ENCODE measurements around the gene CCDC195. TPM values are rescaled to one million over a fixed set of nuclear protein-coding genes. Genes with fewer than 3 reads are reported as not detected.

The CCDC195 gene
- total and polyA plus RNA-seq, 2 of the 4 experiments (the other 2 are of a cell fraction): not detected

GRCh38 chr2:224685121-224685520 lies 31.0 kb downstream of the CCDC195 start:
- no TSS peak for BruUV-seq (replicated peaks)
- H3K79me1 ChIP-seq (ENCODE audit: low read depth in 1 of 2, low read length in 2 of 2): no peaks in the 10 kb centered on the region
- ATAC-seq (ENCODE audit: low read depth) (no peak), DNase-seq (no peak)
- H3K4ac ChIP-seq (ENCODE audit: low read depth, low read length): no peak overlapping the region
- H3K36me3 ChIP-seq (ENCODE audit: control insufficient read depth, insufficient read depth, low read length): no peaks in the 10 kb centered on the region
- in situ Hi-C loops (cut with MboI; ENCODE audit: low sequenced_read_pairs) (no loop called here), intact Hi-C loops (cut with micrococcal nuclease) (no loop called here), dilution Hi-C loops (cut with HindIII; ENCODE audit: low sequenced_read_pairs, unreplicated experiment) (no loop called here)
- H3K23ac ChIP-seq (ENCODE audit: low read depth, low read length): no peak overlapping the region
- no peak overlapping the region for H3K56ac ChIP-seq (ENCODE audit: extremely low read depth, insufficient read depth, low read length)
- no peak overlapping the region for H3K4me3 ChIP-seq (ENCODE audit: insufficient read depth, low read depth, low read length)
- no peak overlapping the region for H2BK120ac ChIP-seq (ENCODE audit: low read depth, low read length)
- ChIA-PET CTCF (interaction anchor here (0.7 kb wide), 1 partner anchor 9 kb away, joined by 3 read pairs; no protein-coding TSS in a partner anchor), POLR2A (ENCODE audit: unreplicated experiment) (no interaction called here)
- no peak overlapping the region for H3K9ac ChIP-seq (ENCODE audit: low read depth, low read length)
- no peak overlapping the region for H3K4me2 ChIP-seq (ENCODE audit: low read depth, low read length)
- H3K18ac ChIP-seq (ENCODE audit: low read depth, low read length): no peak overlapping the region
- H4K8ac ChIP-seq (ENCODE audit: low read depth in 2 of 2, low read length in 2 of 2): no peak overlapping the region
- no peak overlapping the region for H2AK9ac ChIP-seq (replicated peaks; ENCODE audit: low read depth, low read length, poor library complexity)
- no peak overlapping the region for H3K27ac ChIP-seq (ENCODE audit: insufficient read depth, low read length)
- H3K14ac ChIP-seq (replicated peaks; ENCODE audit: low read depth, low read length): no peak overlapping the region
- H3K9me1 ChIP-seq (ENCODE audit: insufficient read depth, low read length): no peaks in the 10 kb centered on the region
- no peak overlapping the region for H4K5ac ChIP-seq (ENCODE audit: low read depth, low read length)
- H2AK5ac ChIP-seq (ENCODE audit: low read depth, low read length): no peak overlapping the region
- H2AFZ ChIP-seq (replicated peaks; ENCODE audit: low read length, poor library complexity): no peak overlapping the region
- TF ChIP-seq SMC3 (IDR thresholded peaks at IDR 0.05; ENCODE audit: low read depth, low read length) (no peak), MXI1 (IDR thresholded peaks at IDR 0.05; ENCODE audit: borderline replicate concordance, low read depth, low read length) (no peak), MAFK (IDR thresholded peaks at IDR 0.05; ENCODE audit: low read depth, low read length) (no peak), RCOR1 (IDR thresholded peaks at IDR 0.05; ENCODE audit: insufficient replicate concordance, low read length) (no peak), RAD21 (IDR thresholded peaks at IDR 0.05; ENCODE audit: low read length) (no peak), RFX5 (IDR thresholded peaks at IDR 0.05; ENCODE audit: low read depth, low read length) (no peak), MAZ (IDR thresholded peaks at IDR 0.05; ENCODE audit: borderline replicate concordance, low read depth, low read length) (no peak), FOS (IDR thresholded peaks at IDR 0.05; ENCODE audit: low read depth, low read length) (no peak), BHLHE40 (IDR thresholded peaks at IDR 0.05; ENCODE audit: low read depth, low read length) (no peak), ELK1 (IDR thresholded peaks at IDR 0.05; ENCODE audit: borderline replicate concordance, low read depth, low read length) (no peak), POLR2A (IDR thresholded peaks at IDR 0.05; ENCODE audit: low read depth, low read length) (no peak), CEBPB (IDR thresholded peaks at IDR 0.05; ENCODE audit: low read depth, low read length) (no peak), NFE2L2 (IDR thresholded peaks at IDR 0.05; ENCODE audit: low read depth, low read length) (no peak)
- peaks cover 2% of the 10 kb centered on the region; the same call in 1 of the 2 replicates for H3K27me3 ChIP-seq (ENCODE audit: control insufficient read depth, insufficient read depth, low read length)
- no peak overlapping the region for H2BK5ac ChIP-seq (ENCODE audit: low read depth, low read length, poor library complexity, severe bottlenecking)
- no peak overlapping the region for H4K91ac ChIP-seq (ENCODE audit: insufficient read depth, low read depth, low read length)
- H2BK20ac ChIP-seq (ENCODE audit: low read depth, low read length): no peak overlapping the region
- H2BK15ac ChIP-seq (ENCODE audit: low read depth, low read length): no peak overlapping the region
- no peaks in the 10 kb centered on the region for H3K9me3 ChIP-seq (ENCODE audit: control insufficient read depth, insufficient read depth, low read length)
- no peaks in the 10 kb centered on the region for H4K20me1 ChIP-seq (ENCODE audit: insufficient read depth, low read length)
- no peaks in the 10 kb centered on the region for H3K4me1 ChIP-seq (ENCODE audit: control insufficient read depth, insufficient read depth, low read length)

All from IMR-90 (cell line).